ENCODE results near the gene FZD1. TPM values are rescaled to one million over a fixed set of nuclear protein-coding genes. Genes with fewer than 3 reads are reported as not detected.

Gene FZD1
- total RNA-seq, 1 experiment from 2014 or later, result 3.7 TPM

DNA sequence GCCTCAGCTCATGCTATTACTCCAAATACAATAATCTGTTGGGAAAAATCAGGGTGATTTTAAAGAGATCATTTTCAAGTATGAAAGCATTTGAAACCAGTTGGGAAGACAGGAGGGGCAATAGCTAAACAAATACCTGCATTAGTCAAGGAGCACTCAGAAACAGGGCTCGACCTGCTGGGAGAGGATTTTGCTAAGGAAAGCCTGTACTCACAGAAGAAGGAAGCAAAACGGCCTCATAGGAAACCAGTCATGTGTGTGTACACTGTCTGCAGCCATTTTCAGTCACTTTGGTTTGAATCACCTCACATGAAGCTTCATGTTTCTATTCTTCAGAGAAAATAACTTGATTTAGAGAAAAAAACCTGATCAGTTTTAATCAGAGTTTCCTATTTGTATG is 38.6 kb downstream of the FZD1 start:
- Histone ChIP-seq H4K20me1 (ENCODE audit: insufficient read depth) (no peaks in the 10 kb centered on the region), H3K4me2 (ENCODE audit: low read length) (no peak overlapping the region), H3K27me3 (ENCODE audit: insufficient read depth, low read length) (peaks cover 23% of the 10 kb centered on the region; the same call in 1 of the 2 replicates), H3K9me3 (ENCODE audit: control insufficient read depth in 1 of 2, insufficient read depth in 1 of 2, low read depth in 1 of 2, low read length in 2 of 2) (no peaks in the 10 kb centered on the region), H3K4me3 (replicated peaks in 1 of 2; ENCODE audit: low read depth in 1 of 2, low read length in 2 of 2) (no peak overlapping the region), H3K4me1 (ENCODE audit: control insufficient read depth in 1 of 2, insufficient read depth in 2 of 2, low read length in 2 of 2) (no peaks in the 10 kb centered on the region), H3K36me3 (ENCODE audit: control insufficient read depth in 1 of 2, insufficient read depth in 2 of 2, low read length in 2 of 2) (no peaks in the 10 kb centered on the region), H3K9ac (ENCODE audit: low read length) (no peak overlapping the region), H3K79me2 (ENCODE audit: insufficient read depth, low read length) (no peaks in the 10 kb centered on the region), H3K27ac (ENCODE audit: low read depth, low read length) (no peak overlapping the region), H3K9me2 (ENCODE audit: insufficient read depth) (no peaks in the 10 kb centered on the region), H2AFZ (ENCODE audit: low read depth, low read length, poor library complexity, severe bottlenecking) (no peak overlapping the region)
- TF ChIP-seq ZNF274 (IDR thresholded peaks at IDR 0.05; ENCODE audit: low read depth, low read length) (no peak), JUND (IDR thresholded peaks at IDR 0.05) (no peak), CBX3 (IDR thresholded peaks at IDR 0.05; ENCODE audit: low read depth) (no peak), TCF7L2 (IDR thresholded peaks at IDR 0.05; ENCODE audit: borderline replicate concordance, extremely low read depth, insufficient read depth, insufficient read length) (no peak), CEBPB (IDR thresholded peaks at IDR 0.05; ENCODE audit: low read depth) (no peak), RAD21 (IDR thresholded peaks at IDR 0.05; ENCODE audit: low read depth) (no peak), FOSL1 (IDR thresholded peaks at IDR 0.05; ENCODE audit: low read depth) (no peak), CTCF (IDR thresholded peaks at IDR 0.05 in 2 of 3, conservative IDR thresholded peaks at IDR 0.05 in 1 of 3; ENCODE audit: borderline replicate concordance in 1 of 3, insufficient read depth in 1 of 3, low read depth in 2 of 3, low read length in 2 of 3) (no peak), ZFX (IDR thresholded peaks at IDR 0.05) (no peak), YY1 (IDR thresholded peaks at IDR 0.05; ENCODE audit: extremely low read depth, insufficient replicate concordance, low read depth, low read length) (no peak), EGR1 (IDR thresholded peaks at IDR 0.05; ENCODE audit: low read depth) (no peak), SRF (IDR thresholded peaks at IDR 0.05; ENCODE audit: low read depth) (no peak)
- TF ChIP-seq, protein P1, sequence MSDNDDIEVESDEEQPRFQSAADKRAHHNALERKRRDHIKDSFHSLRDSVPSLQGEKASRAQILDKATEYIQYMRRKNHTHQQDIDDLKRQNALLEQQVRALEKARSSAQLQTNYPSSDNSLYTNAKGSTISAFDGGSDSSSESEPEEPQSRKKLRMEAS (IDR thresholded peaks at IDR 0.05), result no peak
- TF ChIP-seq, protein P2, sequence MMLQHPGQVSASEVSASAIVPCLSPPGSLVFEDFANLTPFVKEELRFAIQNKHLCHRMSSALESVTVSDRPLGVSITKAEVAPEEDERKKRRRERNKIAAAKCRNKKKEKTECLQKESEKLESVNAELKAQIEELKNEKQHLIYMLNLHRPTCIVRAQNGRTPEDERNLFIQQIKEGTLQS (IDR thresholded peaks at IDR 0.05), result no peak
- TF ChIP-seq, protein P3, sequence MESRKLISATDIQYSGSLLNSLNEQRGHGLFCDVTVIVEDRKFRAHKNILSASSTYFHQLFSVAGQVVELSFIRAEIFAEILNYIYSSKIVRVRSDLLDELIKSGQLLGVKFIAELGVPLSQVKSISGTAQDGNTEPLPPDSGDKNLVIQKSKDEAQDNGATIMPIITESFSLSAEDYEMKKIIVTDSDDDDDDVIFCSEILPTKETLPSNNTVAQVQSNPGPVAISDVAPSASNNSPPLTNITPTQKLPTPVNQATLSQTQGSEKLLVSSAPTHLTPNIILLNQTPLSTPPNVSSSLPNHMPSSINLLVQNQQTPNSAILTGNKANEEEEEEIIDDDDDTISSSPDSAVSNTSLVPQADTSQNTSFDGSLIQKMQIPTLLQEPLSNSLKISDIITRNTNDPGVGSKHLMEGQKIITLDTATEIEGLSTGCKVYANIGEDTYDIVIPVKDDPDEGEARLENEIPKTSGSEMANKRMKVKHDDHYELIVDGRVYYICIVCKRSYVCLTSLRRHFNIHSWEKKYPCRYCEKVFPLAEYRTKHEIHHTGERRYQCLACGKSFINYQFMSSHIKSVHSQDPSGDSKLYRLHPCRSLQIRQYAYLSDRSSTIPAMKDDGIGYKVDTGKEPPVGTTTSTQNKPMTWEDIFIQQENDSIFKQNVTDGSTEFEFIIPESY (IDR thresholded peaks at IDR 0.05; ENCODE audit: extremely low read depth, insufficient replicate concordance, low read length), result no peak
- intact Hi-C loops (cut with micrococcal nuclease), result no loop called here
- ATAC-seq, result no peak
- no TSS peak for BruUV-seq (replicated peaks)
- no peak for DNase-seq (ENCODE audit: low read depth, low spot score)
- ChIA-PET RAD21 (ENCODE audit: low non-redundant PET in 1 of 2, low total read pairs in 2 of 2, uncharacterized antibody in 2 of 2, unreplicated experiment in 2 of 2) (no interaction called here), CTCF (no interaction called here), POLR2A (no interaction called here)
